Hindlimb muscle (tissue), 1 donor: ENCODE measurements around the gene FAM43A. TPM values are rescaled to one million over a fixed set of nuclear protein-coding genes. Genes with fewer than 3 reads are reported as not detected.

Experiments
- polyA plus RNA-seq: library from polyadenylated mRNA; unstranded; fragments of 120-200 nt; gene quantifications from one replicate; pipeline ENCODE4 v1.2.1, GENCODE V29; 2013; ENCODE audit not compliant: insufficient read length

The FAM43A gene
- polyA plus RNA-seq, 1 donor = 18.7 TPM

Other genes starting within 250 kb of the FAM43A start
- gene ATP13A3, start 198.9 kb upstream of the FAM43A start, polyA plus RNA-seq = 24.4 TPM
- 25.8 TPM for gene TMEM44, start 52.5 kb upstream of the FAM43A start, polyA plus RNA-seq
- 24.5 TPM for gene LSG1, start 13.7 kb upstream of the FAM43A start, polyA plus RNA-seq